HG02938 (cell line): ENCODE measurements around the gene ESR2.
A peak's percentile ranks its signal among the peaks of the same experiment; 100 is the strongest.

Experiments used
- ATAC-seq: cut with Tn5 transposase; IDR thresholded peaks from one replicate; pipeline ENCODE4 v1.9.1; 2021; ENCODE audit warnings: mild to moderate bottlenecking, moderate library complexity; ENCODE audit not compliant: unreplicated experiment

Gene ESR2

DNA sequence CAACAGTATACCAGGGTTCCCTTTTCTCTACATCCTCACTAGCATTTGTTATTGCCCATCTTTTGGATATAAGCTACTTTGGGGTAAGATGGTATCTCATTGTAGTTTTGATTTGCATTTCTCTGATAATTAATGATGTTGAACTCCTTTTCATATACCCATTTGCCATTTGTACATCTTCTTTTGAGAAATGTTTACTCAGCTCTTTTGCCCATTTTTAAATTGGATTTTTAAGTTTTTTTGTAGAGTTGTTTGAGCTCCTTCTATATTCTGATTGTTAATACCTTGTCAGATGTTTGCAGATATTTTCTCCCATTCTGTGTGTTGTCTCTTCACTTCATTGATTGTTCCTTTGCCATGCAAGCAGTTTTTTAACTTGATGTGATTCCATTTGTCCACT, 22.2 kb downstream of the ESR2 start:
- no peak for ATAC-seq

GRCh38 chr14:64266239-64266638, 27.9 kb downstream of the ESR2 start:
- no peak for ATAC-seq

DNA sequence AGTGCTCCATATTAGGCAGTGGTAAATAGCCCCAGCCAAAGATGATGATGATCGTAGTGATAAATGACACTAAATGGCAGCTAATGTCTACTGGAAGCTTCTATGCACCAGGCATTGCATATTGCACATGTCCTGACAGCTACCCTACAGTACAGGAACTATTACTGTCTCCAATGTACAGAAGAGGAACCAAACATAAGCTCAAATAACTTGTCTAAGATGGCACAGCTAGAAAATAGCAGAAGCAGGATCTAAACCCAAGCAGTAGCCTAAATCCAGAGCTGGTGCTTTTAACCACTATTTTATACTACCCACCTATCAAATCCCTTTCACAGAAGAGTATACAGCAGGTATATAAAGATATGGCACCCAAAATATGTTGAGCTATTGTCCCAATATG, 28.9 kb downstream of the ESR2 start:
- no peak for ATAC-seq

GRCh38 chr14:64260418-64260817, 33.8 kb downstream of the ESR2 start:
- ATAC-seq = no peak

DNA sequence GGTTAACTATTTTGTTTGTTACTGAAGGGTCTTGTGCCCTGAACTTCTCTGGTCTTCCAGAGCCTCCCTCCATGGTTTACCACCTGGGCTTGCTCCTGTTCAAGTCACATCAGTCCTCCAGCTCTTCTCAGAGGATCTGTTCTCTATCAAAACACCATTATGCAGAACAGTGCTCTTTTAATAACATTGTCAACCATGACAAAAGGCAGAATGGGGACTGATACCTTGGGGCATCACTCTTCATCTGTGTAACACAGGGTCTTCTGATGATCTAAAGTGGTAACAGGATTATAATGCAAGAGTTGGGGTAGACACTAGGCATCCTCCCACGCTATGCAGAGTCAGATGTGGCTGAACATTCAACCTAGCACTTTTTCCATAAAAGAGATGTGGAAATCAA, 38.4 kb downstream of the ESR2 start:
- no peak for ATAC-seq

DNA sequence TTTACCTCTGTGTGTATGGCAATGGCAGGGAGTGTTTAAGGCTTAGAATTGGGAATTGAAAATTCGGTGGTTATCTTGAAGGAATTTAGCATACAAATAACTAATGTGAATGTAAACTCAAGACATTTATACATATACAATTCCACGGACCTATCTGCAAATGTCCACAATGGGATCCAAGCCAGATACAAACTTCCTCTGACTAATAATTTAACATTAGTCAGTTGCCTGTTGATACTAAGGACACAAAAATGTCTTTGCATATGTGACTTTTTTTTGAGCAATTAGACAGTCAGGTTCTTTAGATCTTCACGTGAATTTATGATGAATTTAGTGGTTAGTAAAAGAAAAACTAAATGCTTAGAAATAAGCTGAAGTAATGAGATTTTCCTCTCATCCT, 40.5 kb downstream of the ESR2 start:
- no peak for ATAC-seq

DNA sequence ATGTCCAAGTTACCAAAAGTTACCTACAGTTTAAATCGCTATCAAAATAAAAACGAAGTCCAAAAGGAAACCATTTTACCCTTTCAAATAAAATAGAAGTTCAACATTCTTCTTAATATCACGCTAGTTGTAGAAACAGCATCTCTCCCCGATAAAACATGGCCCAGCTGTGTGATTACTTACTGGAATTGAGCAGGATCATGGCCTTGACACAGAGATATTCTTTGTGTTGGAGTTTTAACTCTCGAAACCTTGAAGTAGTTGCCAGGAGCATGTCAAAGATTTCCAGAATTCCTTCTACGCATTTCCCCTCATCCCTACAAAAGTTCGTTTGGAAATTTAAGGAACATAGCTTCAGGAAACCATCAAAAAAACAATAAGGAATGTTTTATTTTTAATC, 44.8 kb downstream of the ESR2 start:
- ATAC-seq = no peak

DNA sequence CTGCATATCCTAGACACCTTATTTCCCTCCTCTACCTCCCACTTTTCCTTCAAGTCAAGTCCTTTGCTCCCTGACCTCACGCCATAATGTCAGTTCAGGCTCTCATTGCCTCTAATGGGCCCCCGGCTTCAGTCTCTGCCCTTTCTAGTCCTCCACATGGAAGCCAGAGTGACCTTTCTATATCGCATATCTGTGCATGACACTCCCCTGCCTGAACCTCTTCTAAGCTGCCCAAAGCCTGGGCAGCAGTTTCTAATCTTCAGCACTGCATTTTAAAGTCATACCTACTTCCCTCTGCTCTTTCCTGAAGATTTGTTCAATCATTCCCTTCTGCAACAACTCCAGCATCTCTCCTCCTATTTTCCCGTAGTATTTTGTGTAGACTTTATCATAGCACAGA, 45.5 kb downstream of the ESR2 start:
- no peak for ATAC-seq

- no peak for ATAC-seq
Measured at GRCh38 chr14:64247195-64247594, 47.0 kb downstream of the ESR2 start.

DNA sequence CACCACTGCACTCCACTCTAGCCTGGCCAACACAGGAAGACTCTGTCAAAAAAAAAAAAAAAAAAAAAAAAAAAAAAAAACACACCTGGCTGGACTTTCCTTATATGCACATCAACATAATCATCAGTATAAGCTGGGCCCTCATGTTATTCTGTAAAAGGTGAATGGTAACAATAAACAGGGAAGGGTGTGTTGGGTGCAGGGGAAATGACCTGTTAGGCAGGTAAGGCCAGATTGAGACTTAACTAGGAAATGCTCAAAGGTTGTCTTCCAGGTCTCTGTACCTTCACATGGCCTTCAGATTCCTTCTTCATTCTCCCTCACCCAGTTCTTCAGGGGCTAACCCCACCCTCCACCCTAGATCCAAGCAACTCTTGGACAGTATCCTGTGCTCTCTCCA, 47.5 kb downstream of the ESR2 start:
- ATAC-seq = no peak

- ATAC-seq = no peak
Measured at GRCh38 chr14:64245491-64245890, 48.7 kb downstream of the ESR2 start.

DNA sequence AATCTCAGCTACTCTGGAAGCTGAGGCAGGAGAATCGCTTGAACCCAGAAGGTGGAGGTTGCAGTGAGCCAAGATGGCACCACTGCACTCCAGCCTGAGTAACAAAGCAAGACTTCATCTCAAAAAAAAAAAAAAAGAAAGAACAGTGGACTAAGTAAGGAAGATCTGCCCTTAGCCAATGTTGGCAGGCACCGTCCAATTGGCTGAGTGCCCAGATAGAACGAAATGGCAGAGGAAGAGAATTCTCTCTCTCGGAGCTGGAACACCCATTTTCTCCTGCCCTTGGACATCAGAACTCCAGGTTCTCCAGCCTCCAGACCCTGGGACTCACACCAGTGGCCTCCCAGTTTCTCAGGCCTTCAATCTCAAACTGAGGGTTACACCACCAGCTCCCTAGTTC, 49.9 kb downstream of the ESR2 start:
- ATAC-seq = no peak

DNA sequence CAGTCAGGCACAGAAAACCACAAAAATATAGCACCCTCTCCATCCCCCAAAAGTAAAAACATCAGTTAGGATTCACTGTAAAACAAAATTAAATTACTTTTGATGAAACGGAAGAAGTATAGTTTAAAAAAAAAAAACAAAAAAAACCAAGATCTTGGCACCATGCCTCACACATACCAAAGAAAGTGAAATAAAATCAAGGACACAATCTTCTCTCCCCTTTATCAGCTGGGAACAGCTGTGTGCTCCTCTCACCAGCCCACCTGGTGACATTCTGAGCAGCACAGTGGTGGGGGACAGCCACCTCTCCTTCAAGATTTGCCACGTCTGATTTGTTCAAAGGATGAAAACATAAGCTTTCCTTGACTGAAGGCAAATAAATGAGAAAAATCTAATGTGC, 55.5 kb downstream of the ESR2 start:
- ATAC-seq = no peak

DNA sequence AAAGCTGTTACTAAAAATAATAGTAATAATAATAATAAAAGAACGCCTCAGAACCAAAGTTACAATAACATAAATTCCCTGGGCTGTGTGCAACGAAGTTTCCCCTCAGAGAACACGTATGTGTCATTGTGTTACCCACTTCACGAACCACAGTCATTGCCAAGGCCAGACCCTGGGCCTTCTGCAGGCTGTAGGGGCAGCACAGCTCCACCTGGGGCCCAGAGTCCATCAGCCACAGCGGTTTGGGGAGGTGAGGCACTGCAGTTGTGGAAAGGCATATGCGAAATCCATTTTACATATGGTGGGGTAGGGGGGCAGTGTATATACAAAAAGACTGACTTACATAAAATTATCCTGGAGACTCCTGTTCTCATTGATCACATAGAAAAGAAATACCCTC, 56.1 kb downstream of the ESR2 start:
- ATAC-seq = no peak

- ATAC-seq = peak; percentile 68
Measured at GRCh38 chr14:64235652-64236640, 58.2 kb downstream of the ESR2 start.

DNA sequence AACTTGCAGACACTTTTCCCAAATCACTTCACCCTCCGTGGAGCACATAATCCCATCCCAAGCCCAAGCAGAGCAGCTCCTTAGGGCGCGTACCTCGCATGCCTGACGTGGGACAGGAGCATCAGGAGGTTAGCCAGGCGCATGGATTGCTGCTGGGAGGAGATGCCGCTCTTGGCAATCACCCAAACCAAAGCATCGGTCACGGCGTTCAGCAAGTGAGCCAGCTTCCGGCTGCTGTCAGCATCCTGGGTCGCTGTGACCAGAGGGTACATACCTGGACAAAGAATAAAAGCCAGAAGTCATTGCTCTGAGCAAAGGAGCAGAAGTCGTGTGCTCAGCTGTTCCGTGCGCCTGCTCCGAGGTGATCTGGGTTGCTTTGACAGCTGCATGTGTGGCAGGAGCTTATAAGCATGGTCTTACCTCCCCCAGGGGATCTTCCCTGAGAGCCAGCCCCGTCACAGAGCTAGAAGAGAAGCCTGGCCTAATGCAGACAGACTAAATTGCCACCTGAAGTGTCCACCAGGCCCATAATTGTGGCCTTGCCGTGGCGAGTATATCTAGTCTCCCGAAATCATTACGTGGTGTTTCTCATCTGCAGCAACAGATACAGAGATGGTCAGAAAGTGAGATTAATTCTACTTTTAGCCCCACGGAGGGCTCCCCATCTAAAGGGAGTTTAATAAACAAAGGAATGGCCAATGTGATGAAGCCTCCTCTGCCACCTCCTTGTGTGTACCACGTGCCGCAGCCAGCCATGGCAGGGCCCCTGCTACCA, 59.1 kb downstream of the ESR2 start:
- peak; percentile 2 for ATAC-seq

- no peak for ATAC-seq
Measured at GRCh38 chr14:64233531-64234190, 60.5 kb downstream of the ESR2 start.

DNA sequence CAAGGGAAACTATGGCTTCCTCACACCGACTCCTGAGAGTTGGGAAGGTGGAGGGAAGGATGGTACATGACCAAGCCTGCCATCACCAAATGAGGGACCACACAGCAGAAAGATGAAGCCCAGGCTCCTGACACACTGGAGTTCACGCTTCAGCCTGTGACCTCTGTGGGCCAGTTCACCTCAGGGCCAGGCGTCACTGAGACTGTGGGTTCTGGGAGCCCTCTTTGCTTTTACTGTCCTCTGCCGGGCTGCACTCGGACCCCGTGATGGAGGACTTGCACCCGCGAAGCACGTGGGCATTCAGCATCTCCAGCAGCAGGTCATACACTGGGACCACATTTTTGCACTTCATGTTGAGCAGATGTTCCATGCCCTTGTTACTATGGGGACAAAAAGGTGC, 61.2 kb downstream of the ESR2 start:
- no peak for ATAC-seq

GRCh38 chr14:64232095-64232838, 61.9 kb downstream of the ESR2 start:
- no peak for ATAC-seq

GRCh38 chr14:64229489-64229888, 64.7 kb downstream of the ESR2 start:
- ATAC-seq = no peak

GRCh38 chr14:64227856-64228255, 66.3 kb downstream of the ESR2 start:
- ATAC-seq = no peak
